Measurements from ENCODE around the gene BEGAIN. TPM values are rescaled to one million over a fixed set of nuclear protein-coding genes. Genes with fewer than 3 reads are reported as not detected.

Gene BEGAIN
- polyA plus RNA-seq, 2 of the 4 experiments (the other 2 are of a cell fraction) = 1.4 to 3.7 TPM

DNA sequence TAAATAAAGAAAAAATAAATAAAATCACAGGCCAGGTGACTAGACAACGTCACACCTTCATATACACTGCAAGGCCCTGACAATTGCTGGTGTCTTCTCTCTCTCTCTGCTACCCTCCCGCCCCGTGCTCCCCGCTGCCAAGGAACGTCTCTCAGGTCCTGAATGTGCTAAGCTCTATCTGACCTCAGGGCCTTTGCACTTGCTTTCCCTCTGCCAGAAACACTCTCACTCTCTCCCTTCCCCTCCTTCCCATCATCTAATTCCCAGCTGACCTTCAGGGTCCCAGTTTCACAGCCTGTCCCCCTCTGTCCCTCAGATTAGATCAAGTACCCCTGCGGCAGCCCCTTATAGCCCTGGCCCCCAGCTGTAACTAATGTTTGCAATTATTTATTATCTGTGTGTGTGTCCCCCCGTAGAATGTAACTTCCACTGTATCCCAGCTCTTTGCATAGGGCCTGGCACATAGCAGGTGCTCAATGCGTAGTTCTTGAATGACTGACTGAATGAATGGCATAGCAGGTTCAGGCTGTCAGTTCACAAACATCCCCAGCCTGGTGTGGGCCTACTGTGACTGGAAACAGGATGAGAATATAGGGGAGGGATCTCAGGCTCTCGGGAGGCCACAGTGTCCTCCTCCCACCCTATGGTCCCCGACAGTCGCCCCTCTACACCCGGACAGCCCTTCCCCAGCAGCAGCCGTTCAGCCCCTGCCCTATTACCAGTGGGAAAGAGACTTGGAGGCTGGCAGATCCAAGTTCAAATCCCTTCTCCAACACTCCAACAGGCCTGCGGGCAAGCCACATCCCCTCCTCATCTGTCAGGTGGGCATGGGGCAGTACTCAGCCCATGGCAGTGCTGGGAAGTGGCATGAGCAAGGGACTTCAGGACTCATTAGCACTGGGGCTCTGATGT lies 6.6 kb downstream of the BEGAIN start:
- WGBS (ENCODE audit: missing lambda C conversion rate) = 81% methylated on average over 14 of the region's 14 CpGs
- Histone ChIP-seq H3K27ac (no peak overlapping the region), H3K9me3 (no peaks in the 10 kb centered on the region), H3K4me3 (no peak overlapping the region), H3K4me2 (no peak overlapping the region), H3K4me1 (no peaks in the 10 kb centered on the region)
- FAIRE-seq (no peak), ATAC-seq (no peak), DNase-seq (ENCODE audit: low read depth in 1 of 2, low spot score in 1 of 2) (no peak)
- TF ChIP-seq HOXA7 (CRISPR knock-in tag; IDR thresholded peaks at IDR 0.05) (no peak), CEBPB (IDR thresholded peaks at IDR 0.05) (no peak), PHF8 (IDR thresholded peaks at IDR 0.05; ENCODE audit: borderline replicate concordance, low read depth) (no peak), NFE2L2 (conservative IDR thresholded peaks at IDR 0.05; ENCODE audit: low read length) (no peak), SREBF2 (IDR thresholded peaks at IDR 0.05) (no peak), ZNF302 (CRISPR knock-in tag; IDR thresholded peaks at IDR 0.05) (no peak), BHLHE40 (IDR thresholded peaks at IDR 0.05; ENCODE audit: low read depth, low read length) (no peak)
- TF ChIP-seq, protein P1, sequence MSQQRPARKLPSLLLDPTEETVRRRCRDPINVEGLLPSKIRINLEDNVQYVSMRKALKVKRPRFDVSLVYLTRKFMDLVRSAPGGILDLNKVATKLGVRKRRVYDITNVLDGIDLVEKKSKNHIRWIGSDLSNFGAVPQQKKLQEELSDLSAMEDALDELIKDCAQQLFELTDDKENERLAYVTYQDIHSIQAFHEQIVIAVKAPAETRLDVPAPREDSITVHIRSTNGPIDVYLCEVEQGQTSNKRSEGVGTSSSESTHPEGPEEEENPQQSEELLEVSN (IDR thresholded peaks at IDR 0.05; ENCODE audit: borderline replicate concordance, low read depth) = no peak
- ChIA-PET POLR2A (no interaction called here), CTCF (interaction anchor here (0.6 to 1.6 kb wide), 3 partner anchors 10 to 1860 kb away, joined by 3 to 4 read pairs (median 3); no protein-coding TSS in a partner anchor)

DNA sequence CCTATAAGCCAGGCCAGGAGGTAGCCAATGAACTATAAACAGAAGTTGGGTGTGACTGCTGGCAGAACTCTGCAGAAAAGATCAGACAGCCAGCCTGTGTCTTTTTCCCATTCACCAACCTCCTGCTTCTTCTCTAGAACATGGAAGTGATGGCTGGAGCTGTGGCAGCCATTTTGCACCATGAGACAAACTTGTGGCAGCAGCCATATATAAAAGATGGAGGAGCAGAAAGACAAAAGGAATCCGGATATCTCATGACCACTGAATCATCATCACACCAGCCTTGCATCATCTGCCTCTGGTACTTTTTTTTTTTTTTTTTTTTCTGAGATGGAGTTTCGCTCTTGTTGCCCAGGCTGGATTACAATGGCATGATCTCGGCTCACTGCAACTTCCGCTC lies 8.7 kb downstream of the BEGAIN start:
- Histone ChIP-seq H3K4me1 (no peaks in the 10 kb centered on the region), H3K4me2 (no peak overlapping the region), H3K4me3 (no peak overlapping the region), H3K27ac (peak overlapping the region in 1 of 2 experiments; percentile 44; a peak in 1 of 6 replicates), H3K9me3 (no peaks in the 10 kb centered on the region)
- ChIA-PET CTCF (interaction anchor here (1.0 to 1.8 kb wide), 3 partner anchors 18 to 194 kb away, joined by 3 to 4 read pairs (median 4); no protein-coding TSS in a partner anchor), POLR2A (no interaction called here)
- WGBS (ENCODE audit: missing lambda C conversion rate) = 89% methylated on average over 4 of the region's 4 CpGs
- ATAC-seq (no peak), FAIRE-seq (no peak), DNase-seq (ENCODE audit: low read depth in 1 of 2, low spot score in 1 of 2) (peak in 1 of 2 experiments; percentile 20)
- TF ChIP-seq CEBPB (IDR thresholded peaks at IDR 0.05) = no peak
- no peak for TF ChIP-seq JUNB (IDR thresholded peaks at IDR 0.05)
- TF ChIP-seq, protein P2, sequence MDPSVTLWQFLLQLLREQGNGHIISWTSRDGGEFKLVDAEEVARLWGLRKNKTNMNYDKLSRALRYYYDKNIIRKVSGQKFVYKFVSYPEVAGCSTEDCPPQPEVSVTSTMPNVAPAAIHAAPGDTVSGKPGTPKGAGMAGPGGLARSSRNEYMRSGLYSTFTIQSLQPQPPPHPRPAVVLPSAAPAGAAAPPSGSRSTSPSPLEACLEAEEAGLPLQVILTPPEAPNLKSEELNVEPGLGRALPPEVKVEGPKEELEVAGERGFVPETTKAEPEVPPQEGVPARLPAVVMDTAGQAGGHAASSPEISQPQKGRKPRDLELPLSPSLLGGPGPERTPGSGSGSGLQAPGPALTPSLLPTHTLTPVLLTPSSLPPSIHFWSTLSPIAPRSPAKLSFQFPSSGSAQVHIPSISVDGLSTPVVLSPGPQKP (IDR thresholded peaks at IDR 0.05; ENCODE audit: low read depth, low read length) = no peak
- TF ChIP-seq ZFP36 (IDR thresholded peaks at IDR 0.05; ENCODE audit: borderline replicate concordance, partially characterized antibody) = no peak
- TF ChIP-seq NFE2L2 (conservative IDR thresholded peaks at IDR 0.05; ENCODE audit: low read length) = no peak
- no peak for TF ChIP-seq NR3C1 (IDR thresholded peaks at IDR 0.05)
- no peak for TF ChIP-seq ZNF302 (CRISPR knock-in tag; IDR thresholded peaks at IDR 0.05)
- TF ChIP-seq HMGXB4 (CRISPR knock-in tag; IDR thresholded peaks at IDR 0.05; ENCODE audit: borderline replicate concordance) = no peak
- no peak for TF ChIP-seq PHF8 (IDR thresholded peaks at IDR 0.05; ENCODE audit: borderline replicate concordance, low read depth)
- TF ChIP-seq, protein P3, sequence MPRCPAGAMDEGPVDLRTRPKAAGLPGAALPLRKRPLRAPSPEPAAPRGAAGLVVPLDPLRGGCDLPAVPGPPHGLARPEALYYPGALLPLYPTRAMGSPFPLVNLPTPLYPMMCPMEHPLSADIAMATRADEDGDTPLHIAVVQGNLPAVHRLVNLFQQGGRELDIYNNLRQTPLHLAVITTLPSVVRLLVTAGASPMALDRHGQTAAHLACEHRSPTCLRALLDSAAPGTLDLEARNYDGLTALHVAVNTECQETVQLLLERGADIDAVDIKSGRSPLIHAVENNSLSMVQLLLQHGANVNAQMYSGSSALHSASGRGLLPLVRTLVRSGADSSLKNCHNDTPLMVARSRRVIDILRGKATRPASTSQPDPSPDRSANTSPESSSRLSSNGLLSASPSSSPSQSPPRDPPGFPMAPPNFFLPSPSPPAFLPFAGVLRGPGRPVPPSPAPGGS (IDR thresholded peaks at IDR 0.05) = no peak
- TF ChIP-seq, protein P4, sequence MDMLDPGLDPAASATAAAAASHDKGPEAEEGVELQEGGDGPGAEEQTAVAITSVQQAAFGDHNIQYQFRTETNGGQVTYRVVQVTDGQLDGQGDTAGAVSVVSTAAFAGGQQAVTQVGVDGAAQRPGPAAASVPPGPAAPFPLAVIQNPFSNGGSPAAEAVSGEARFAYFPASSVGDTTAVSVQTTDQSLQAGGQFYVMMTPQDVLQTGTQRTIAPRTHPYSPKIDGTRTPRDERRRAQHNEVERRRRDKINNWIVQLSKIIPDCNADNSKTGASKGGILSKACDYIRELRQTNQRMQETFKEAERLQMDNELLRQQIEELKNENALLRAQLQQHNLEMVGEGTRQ (IDR thresholded peaks at IDR 0.05) = no peak
- no peak for TF ChIP-seq JUN (IDR thresholded peaks at IDR 0.05)
- TF ChIP-seq RCOR1 (IDR thresholded peaks at IDR 0.05; ENCODE audit: low read depth, low read length) = no peak
- TF ChIP-seq POLR2AphosphoS2 (conservative IDR thresholded peaks at IDR 0.05; ENCODE audit: low read length) = no peak
- no peak for TF ChIP-seq RAD21 (conservative IDR thresholded peaks at IDR 0.05 in 1 of 2, IDR thresholded peaks at IDR 0.05 in 1 of 2)
- TF ChIP-seq HOXB13 (CRISPR knock-in tag; IDR thresholded peaks at IDR 0.05; ENCODE audit: low read depth) = no peak
- TF ChIP-seq MAZ (IDR thresholded peaks at IDR 0.05; ENCODE audit: borderline replicate concordance, low read depth, low read length) = no peak
- TF ChIP-seq CTCF (IDR thresholded peaks at IDR 0.05) = no peak

Measured in A549 (cell line).